ENCODE measurements around the gene MORN4.
"Not testable (repeated sequence)": the region's sequence is repeated elsewhere in the genome, so short reads cannot be mapped to it uniquely, and the experiment has no call there.

Gene MORN4

GRCh38 chr10:97596101-97597082 is 36.9 kb downstream of the MORN4 start:
- no peak for DNase-seq

GRCh38 chr10:97593421-97593820 is 39.9 kb downstream of the MORN4 start:
- DNase-seq: no peak

- DNase-seq: no peak
These were observed 42.4 kb downstream of the MORN4 start for GRCh38 chr10:97590748-97591495.

- no peak for DNase-seq
These were observed 43.1 kb downstream of the MORN4 start for GRCh38 chr10:97590082-97590747.

GRCh38 chr10:97589479-97589878 is 43.8 kb downstream of the MORN4 start, which contains the start of gene C10orf62:
Gene C10orf62 (plus strand): TSS chr10:97589721. CDS start chr10:97589898, 177 bp downstream.
- no peak for DNase-seq

GRCh38 chr10:97587183-97587582 is 46.1 kb downstream of the MORN4 start:
- no peak for DNase-seq

- no peak for DNase-seq
These were observed 47.9 kb downstream of the MORN4 start for GRCh38 chr10:97585439-97585811.

GRCh38 chr10:97584798-97585438 is 48.4 kb downstream of the MORN4 start:
- no peak for DNase-seq

GRCh38 chr10:97584060-97584797 is 49.1 kb downstream of the MORN4 start, which contains the start of gene HOGA1:
Gene HOGA1 (plus strand): TSS chr10:97584389. CDS start chr10:97584704, 315 bp downstream.
- DNase-seq: no peak

GRCh38 chr10:97583476-97583875 is 49.8 kb downstream of the MORN4 start:
- no peak for DNase-seq

GRCh38 chr10:97582169-97582568 is 51.1 kb downstream of the MORN4 start:
- DNase-seq: no peak

- no peak for DNase-seq
These were observed 52.6 kb downstream of the MORN4 start for GRCh38 chr10:97580421-97581367.

GRCh38 chr10:97578171-97578844 is 55.0 kb downstream of the MORN4 start:
- no peak for DNase-seq

- DNase-seq: no peak
These were observed 55.6 kb downstream of the MORN4 start for GRCh38 chr10:97577701-97578100.

- DNase-seq: not testable (repeated sequence)
These were observed 56.8 kb downstream of the MORN4 start for GRCh38 chr10:97576487-97576886.

- no peak for DNase-seq
These were observed 58.1 kb downstream of the MORN4 start for GRCh38 chr10:97575127-97575668.

GRCh38 chr10:97574374-97575126 is 58.8 kb downstream of the MORN4 start:
- DNase-seq: no peak

GRCh38 chr10:97573672-97574071 is 59.6 kb downstream of the MORN4 start:
- DNase-seq: no peak

- no peak for DNase-seq
These were observed 60.3 kb downstream of the MORN4 start for GRCh38 chr10:97573021-97573420.

All from NCI-H1436 treated with DMSO at 0.1 percent for 48 hours (cell line).